C4-2B (cell line): Measurements from ENCODE around the gene TNFRSF1B.

Source experiments
- ZFX ChIP-seq: fragments of 450-650 bp; IDR thresholded peaks from 2 replicates; pipeline ENCODE4 v1.6.1; 2017
- TF ChIP-seq, protein P1 (sequence below): fragments of 450-650 bp; conservative IDR thresholded peaks from 2 replicates; pipeline ENCODE4 v1.5.1; 2017; ENCODE audit warnings: mild to moderate bottlenecking

DNA sequence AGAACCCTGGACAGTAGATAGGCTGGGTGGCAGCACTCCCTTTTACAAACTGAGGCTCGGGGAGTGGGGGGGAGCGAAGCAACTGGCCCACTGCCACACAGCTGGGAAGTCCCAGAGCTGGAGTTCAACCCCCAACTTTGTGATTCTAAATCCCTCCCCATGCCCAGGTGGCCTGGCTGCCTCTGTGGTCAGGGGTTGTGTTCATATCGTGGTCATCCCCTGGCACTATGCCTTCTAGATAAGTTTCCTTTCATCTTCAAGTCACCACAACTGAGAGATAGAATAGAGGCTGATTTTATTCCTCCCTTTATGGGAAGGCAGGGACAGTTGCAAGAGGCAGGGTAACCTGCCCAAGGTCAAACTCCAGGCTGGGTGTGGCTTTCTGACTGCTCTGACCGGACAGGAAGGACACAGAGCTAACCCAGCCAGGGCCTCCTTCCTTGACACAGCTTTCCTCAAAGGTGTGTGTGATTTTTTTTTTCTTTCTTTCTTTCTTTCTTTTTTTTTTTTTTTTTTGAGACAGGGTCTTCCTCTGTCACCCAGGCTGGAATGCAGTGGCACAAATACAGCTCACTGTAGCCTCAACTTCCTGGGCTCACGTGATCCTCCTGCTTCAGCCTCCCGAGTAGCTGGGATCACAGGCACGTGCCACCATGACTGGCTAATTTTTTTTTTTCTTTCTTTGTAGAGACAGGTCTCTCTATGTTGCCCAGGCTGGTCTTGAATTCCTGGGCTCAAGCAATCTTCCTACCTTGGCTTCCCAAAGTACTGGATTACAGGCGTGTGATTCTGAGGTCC, 18.4 kb upstream of the TNFRSF1B start:
- TF ChIP-seq, protein P1, sequence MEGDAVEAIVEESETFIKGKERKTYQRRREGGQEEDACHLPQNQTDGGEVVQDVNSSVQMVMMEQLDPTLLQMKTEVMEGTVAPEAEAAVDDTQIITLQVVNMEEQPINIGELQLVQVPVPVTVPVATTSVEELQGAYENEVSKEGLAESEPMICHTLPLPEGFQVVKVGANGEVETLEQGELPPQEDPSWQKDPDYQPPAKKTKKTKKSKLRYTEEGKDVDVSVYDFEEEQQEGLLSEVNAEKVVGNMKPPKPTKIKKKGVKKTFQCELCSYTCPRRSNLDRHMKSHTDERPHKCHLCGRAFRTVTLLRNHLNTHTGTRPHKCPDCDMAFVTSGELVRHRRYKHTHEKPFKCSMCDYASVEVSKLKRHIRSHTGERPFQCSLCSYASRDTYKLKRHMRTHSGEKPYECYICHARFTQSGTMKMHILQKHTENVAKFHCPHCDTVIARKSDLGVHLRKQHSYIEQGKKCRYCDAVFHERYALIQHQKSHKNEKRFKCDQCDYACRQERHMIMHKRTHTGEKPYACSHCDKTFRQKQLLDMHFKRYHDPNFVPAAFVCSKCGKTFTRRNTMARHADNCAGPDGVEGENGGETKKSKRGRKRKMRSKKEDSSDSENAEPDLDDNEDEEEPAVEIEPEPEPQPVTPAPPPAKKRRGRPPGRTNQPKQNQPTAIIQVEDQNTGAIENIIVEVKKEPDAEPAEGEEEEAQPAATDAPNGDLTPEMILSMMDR = no peak
- no peak for TF ChIP-seq ZFX
